ENCODE results near the gene ZNF512B.

The ZNF512B gene

GRCh38 chr20:63964412-63964811 is 5.3 kb downstream of the ZNF512B start:
- TF ChIP-seq, protein P1, sequence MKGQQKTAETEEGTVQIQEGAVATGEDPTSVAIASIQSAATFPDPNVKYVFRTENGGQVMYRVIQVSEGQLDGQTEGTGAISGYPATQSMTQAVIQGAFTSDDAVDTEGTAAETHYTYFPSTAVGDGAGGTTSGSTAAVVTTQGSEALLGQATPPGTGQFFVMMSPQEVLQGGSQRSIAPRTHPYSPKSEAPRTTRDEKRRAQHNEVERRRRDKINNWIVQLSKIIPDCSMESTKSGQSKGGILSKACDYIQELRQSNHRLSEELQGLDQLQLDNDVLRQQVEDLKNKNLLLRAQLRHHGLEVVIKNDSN (IDR thresholded peaks at IDR 0.05): no peak
- TF ChIP-seq FOXM1 (IDR thresholded peaks at IDR 0.05; ENCODE audit: borderline replicate concordance, low read depth): no peak
- no peak for TF ChIP-seq ZBTB7A (IDR thresholded peaks at IDR 0.05; ENCODE audit: low read depth)
- TF ChIP-seq TCF12 (IDR thresholded peaks at IDR 0.05; ENCODE audit: low read depth): no peak
- TF ChIP-seq, protein P2, sequence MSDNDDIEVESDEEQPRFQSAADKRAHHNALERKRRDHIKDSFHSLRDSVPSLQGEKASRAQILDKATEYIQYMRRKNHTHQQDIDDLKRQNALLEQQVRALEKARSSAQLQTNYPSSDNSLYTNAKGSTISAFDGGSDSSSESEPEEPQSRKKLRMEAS (IDR thresholded peaks at IDR 0.05): no peak
- no peak for TF ChIP-seq EP300 (IDR thresholded peaks at IDR 0.05; ENCODE audit: borderline replicate concordance)
- no peak for TF ChIP-seq YY1 (IDR thresholded peaks at IDR 0.05; ENCODE audit: low read depth)
- no peak for TF ChIP-seq TAF1 (IDR thresholded peaks at IDR 0.05; ENCODE audit: low read depth)
- no peak for TF ChIP-seq RAD21 (IDR thresholded peaks at IDR 0.05; ENCODE audit: low read depth)
- no peak for TF ChIP-seq CEBPB (IDR thresholded peaks at IDR 0.05)
- no peak for TF ChIP-seq EGR1 (IDR thresholded peaks at IDR 0.05)
- no peak for TF ChIP-seq NFIC (IDR thresholded peaks at IDR 0.05)

DNA sequence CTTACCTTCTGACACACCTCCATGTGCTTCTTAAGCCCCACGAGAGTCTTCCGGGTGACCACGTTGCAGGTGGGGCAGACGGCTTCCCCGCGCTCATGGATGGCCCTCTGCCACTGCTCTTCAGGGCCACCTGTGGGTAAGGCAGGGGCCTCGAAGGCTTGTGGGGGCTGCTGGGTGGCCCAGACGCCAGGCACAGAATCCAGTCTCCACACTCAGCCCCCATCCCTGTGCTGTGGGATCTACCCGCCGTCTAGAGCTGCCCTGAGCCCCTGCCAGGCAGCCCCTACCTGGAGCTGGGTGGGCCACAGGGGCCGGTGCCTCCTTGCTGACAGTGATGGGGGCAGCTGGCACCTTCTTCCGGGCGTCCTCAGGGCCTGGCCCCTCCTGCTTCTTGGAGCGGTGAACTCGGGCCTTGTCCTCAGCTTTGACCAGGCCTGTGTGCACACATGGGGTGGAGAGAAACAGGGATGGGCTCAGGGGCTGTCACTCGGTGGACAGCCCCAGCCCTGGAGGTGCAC is 5.9 kb downstream of the ZNF512B start:
- no peak for TF ChIP-seq YY1 (IDR thresholded peaks at IDR 0.05; ENCODE audit: low read depth)
- no peak for TF ChIP-seq NFIC (IDR thresholded peaks at IDR 0.05)
- TF ChIP-seq TEAD4 (IDR thresholded peaks at IDR 0.05): no peak
- TF ChIP-seq TCF12 (IDR thresholded peaks at IDR 0.05; ENCODE audit: low read depth): no peak
- no peak for TF ChIP-seq FOXM1 (IDR thresholded peaks at IDR 0.05; ENCODE audit: borderline replicate concordance, low read depth)
- TF ChIP-seq, protein P1 (IDR thresholded peaks at IDR 0.05): no peak
- no peak for TF ChIP-seq CREB1 (IDR thresholded peaks at IDR 0.05; ENCODE audit: low read depth)
- no peak for TF ChIP-seq CEBPB (IDR thresholded peaks at IDR 0.05)
- TF ChIP-seq, protein P3, sequence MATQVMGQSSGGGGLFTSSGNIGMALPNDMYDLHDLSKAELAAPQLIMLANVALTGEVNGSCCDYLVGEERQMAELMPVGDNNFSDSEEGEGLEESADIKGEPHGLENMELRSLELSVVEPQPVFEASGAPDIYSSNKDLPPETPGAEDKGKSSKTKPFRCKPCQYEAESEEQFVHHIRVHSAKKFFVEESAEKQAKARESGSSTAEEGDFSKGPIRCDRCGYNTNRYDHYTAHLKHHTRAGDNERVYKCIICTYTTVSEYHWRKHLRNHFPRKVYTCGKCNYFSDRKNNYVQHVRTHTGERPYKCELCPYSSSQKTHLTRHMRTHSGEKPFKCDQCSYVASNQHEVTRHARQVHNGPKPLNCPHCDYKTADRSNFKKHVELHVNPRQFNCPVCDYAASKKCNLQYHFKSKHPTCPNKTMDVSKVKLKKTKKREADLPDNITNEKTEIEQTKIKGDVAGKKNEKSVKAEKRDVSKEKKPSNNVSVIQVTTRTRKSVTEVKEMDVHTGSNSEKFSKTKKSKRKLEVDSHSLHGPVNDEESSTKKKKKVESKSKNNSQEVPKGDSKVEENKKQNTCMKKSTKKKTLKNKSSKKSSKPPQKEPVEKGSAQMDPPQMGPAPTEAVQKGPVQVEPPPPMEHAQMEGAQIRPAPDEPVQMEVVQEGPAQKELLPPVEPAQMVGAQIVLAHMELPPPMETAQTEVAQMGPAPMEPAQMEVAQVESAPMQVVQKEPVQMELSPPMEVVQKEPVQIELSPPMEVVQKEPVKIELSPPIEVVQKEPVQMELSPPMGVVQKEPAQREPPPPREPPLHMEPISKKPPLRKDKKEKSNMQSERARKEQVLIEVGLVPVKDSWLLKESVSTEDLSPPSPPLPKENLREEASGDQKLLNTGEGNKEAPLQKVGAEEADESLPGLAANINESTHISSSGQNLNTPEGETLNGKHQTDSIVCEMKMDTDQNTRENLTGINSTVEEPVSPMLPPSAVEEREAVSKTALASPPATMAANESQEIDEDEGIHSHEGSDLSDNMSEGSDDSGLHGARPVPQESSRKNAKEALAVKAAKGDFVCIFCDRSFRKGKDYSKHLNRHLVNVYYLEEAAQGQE (IDR thresholded peaks at IDR 0.05; ENCODE audit: low read depth): no peak
- no peak for TF ChIP-seq EGR1 (IDR thresholded peaks at IDR 0.05)
- TF ChIP-seq RAD21 (IDR thresholded peaks at IDR 0.05; ENCODE audit: low read depth): no peak

GRCh38 chr20:63963348-63963741 is 6.4 kb downstream of the ZNF512B start:
- TF ChIP-seq CEBPB (IDR thresholded peaks at IDR 0.05) (no peak), EP300 (IDR thresholded peaks at IDR 0.05; ENCODE audit: borderline replicate concordance) (no peak), ZBTB7A (IDR thresholded peaks at IDR 0.05; ENCODE audit: low read depth) (no peak), NFIC (IDR thresholded peaks at IDR 0.05) (no peak), RAD21 (IDR thresholded peaks at IDR 0.05; ENCODE audit: low read depth) (no peak), TAF1 (IDR thresholded peaks at IDR 0.05; ENCODE audit: low read depth) (no peak), TEAD4 (IDR thresholded peaks at IDR 0.05) (no peak), CREB1 (IDR thresholded peaks at IDR 0.05; ENCODE audit: low read depth) (no peak), TCF12 (IDR thresholded peaks at IDR 0.05; ENCODE audit: low read depth) (no peak)
- TF ChIP-seq, protein P3 (IDR thresholded peaks at IDR 0.05; ENCODE audit: low read depth): no peak
- TF ChIP-seq, protein P1 (IDR thresholded peaks at IDR 0.05): no peak
- TF ChIP-seq, protein P2 (IDR thresholded peaks at IDR 0.05): no peak

- TF ChIP-seq, protein P3 (IDR thresholded peaks at IDR 0.05; ENCODE audit: low read depth): no peak
- TF ChIP-seq EGR1 (IDR thresholded peaks at IDR 0.05): no peak
- no peak for TF ChIP-seq CREB1 (IDR thresholded peaks at IDR 0.05; ENCODE audit: low read depth)
- no peak for TF ChIP-seq RAD21 (IDR thresholded peaks at IDR 0.05; ENCODE audit: low read depth)
Measured at GRCh38 chr20:63962426-63963347, 7.0 kb downstream of the ZNF512B start.
